Gastroesophageal sphincter (tissue), 3 donors: ENCODE results near the gene EBI3.

Source experiments
- CTCF ChIP-seq, 4 experiments: fragments of 200-600 bp in 2 of 4; fragments of 450-650 bp in 2 of 4; sonication (generic) in 1 of 4; IDR thresholded peaks; one replicate each; pipeline ENCODE4 v1.5.1; 2017 to 2019; ENCODE audit warnings: antibody characterized with exemption in 4 of 4, mild to moderate bottlenecking in 2 of 4, moderate library complexity in 2 of 4
- POLR2A ChIP-seq, 2 donors: fragments of 450-650 bp; IDR thresholded peaks; one replicate each; pipeline ENCODE4 v1.6.1; 2017; ENCODE audit warnings: antibody characterized with exemption in 2 of 2, mild to moderate bottlenecking in 2 of 2, moderate library complexity in 1 of 2
- POLR2AphosphoS5 ChIP-seq: sonication (generic); formaldehyde crosslinking; IDR thresholded peaks from one replicate; pipeline ENCODE4 v1.6.1; 2017; ENCODE audit warnings: antibody characterized with exemption

GRCh38 chr19:4199699-4200293, 29.5 kb upstream of the EBI3 start:
- TF ChIP-seq CTCF (IDR thresholded peaks at IDR 0.05) = no peak
- no peak for TF ChIP-seq POLR2A (IDR thresholded peaks at IDR 0.05)
- TF ChIP-seq POLR2AphosphoS5 = no peak
